Measurements from ENCODE around the gene TMEM106A. TPM values are rescaled to one million over a fixed set of nuclear protein-coding genes. Genes with fewer than 3 reads are reported as not detected.

The TMEM106A gene
- total and polyA plus RNA-seq, 2 of the 13 experiments (the other 11 are each of a cell fraction or from before 2014, with no cell fraction given) = 16.9 to 35.9 TPM

DNA sequence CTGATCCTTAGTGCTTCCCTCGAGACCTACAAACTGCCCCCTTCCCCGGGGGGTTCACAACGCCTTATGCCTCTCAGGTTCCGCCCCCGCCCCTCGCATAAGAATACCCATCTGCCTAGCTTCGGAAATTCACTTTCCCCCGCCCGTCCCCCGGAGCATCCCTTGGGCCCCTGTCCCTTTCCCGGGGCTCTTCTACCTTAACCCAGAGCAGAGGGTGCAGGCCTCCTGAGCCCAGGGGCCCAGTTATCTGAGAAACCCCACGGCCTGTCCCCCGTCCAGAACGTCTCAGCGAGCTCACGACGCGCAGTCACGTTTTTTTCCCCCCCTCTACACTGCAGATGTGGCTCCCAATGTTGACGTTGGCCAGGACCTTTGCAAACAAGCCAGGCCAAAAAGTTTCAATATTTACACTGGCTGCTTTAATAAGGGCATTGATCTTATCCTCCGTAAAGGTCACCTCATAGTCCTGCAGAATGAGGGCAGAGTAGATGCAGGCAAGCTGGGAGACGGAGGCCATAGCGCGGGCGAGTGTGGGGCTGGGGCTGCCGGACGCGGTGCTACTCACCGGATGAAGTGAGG lies 42.0 kb upstream of the TMEM106A start (continued):
- TF ChIP-seq DBP (CRISPR knock-in tag; IDR thresholded peaks at IDR 0.05; ENCODE audit: not compliant biosample characterization) (no peak), ZNF878 (CRISPR knock-in tag; IDR thresholded peaks at IDR 0.05) (peak; percentile 83; the same call in 1 of the 2 replicates), CERS6 (CRISPR knock-in tag; IDR thresholded peaks at IDR 0.05) (no peak), NR2F6 (IDR thresholded peaks at IDR 0.05) (peak; percentile 95), NR2F6 (CRISPR knock-in tag; IDR thresholded peaks at IDR 0.05) (peak; percentile 88), XRCC5 (optimal IDR thresholded peaks at IDR 0.05; ENCODE audit: low read length) (peak; percentile 47), PHF21A (CRISPR knock-in tag; IDR thresholded peaks at IDR 0.05) (peak; percentile 69; the same call in 1 of the 2 replicates), ZNF501 (CRISPR knock-in tag; IDR thresholded peaks at IDR 0.05) (no peak), ZNF510 (CRISPR knock-in tag; IDR thresholded peaks at IDR 0.05; ENCODE audit: low read depth) (0 out of 2 replicates have a peak, but pooled peaks have one; percentile 12), ZNF34 (CRISPR knock-in tag; IDR thresholded peaks at IDR 0.05; ENCODE audit: borderline replicate concordance) (no peak), NBN (conservative IDR thresholded peaks at IDR 0.05) (no peak)
- TF ChIP-seq, protein P1, sequence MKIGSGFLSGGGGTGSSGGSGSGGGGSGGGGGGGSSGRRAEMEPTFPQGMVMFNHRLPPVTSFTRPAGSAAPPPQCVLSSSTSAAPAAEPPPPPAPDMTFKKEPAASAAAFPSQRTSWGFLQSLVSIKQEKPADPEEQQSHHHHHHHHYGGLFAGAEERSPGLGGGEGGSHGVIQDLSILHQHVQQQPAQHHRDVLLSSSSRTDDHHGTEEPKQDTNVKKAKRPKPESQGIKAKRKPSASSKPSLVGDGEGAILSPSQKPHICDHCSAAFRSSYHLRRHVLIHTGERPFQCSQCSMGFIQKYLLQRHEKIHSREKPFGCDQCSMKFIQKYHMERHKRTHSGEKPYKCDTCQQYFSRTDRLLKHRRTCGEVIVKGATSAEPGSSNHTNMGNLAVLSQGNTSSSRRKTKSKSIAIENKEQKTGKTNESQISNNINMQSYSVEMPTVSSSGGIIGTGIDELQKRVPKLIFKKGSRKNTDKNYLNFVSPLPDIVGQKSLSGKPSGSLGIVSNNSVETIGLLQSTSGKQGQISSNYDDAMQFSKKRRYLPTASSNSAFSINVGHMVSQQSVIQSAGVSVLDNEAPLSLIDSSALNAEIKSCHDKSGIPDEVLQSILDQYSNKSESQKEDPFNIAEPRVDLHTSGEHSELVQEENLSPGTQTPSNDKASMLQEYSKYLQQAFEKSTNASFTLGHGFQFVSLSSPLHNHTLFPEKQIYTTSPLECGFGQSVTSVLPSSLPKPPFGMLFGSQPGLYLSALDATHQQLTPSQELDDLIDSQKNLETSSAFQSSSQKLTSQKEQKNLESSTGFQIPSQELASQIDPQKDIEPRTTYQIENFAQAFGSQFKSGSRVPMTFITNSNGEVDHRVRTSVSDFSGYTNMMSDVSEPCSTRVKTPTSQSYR (CRISPR knock-in tag; IDR thresholded peaks at IDR 0.05; ENCODE audit: borderline replicate concordance) = no peak
- TF ChIP-seq, protein P2, sequence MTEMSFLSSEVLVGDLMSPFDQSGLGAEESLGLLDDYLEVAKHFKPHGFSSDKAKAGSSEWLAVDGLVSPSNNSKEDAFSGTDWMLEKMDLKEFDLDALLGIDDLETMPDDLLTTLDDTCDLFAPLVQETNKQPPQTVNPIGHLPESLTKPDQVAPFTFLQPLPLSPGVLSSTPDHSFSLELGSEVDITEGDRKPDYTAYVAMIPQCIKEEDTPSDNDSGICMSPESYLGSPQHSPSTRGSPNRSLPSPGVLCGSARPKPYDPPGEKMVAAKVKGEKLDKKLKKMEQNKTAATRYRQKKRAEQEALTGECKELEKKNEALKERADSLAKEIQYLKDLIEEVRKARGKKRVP (CRISPR knock-in tag; IDR thresholded peaks at IDR 0.05) = no peak
- TF ChIP-seq, protein P3, sequence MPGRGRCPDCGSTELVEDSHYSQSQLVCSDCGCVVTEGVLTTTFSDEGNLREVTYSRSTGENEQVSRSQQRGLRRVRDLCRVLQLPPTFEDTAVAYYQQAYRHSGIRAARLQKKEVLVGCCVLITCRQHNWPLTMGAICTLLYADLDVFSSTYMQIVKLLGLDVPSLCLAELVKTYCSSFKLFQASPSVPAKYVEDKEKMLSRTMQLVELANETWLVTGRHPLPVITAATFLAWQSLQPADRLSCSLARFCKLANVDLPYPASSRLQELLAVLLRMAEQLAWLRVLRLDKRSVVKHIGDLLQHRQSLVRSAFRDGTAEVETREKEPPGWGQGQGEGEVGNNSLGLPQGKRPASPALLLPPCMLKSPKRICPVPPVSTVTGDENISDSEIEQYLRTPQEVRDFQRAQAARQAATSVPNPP (CRISPR knock-in tag; IDR thresholded peaks at IDR 0.05) = peak; percentile 63; the same call in 1 of the 2 replicates
- TF ChIP-seq, protein P4, sequence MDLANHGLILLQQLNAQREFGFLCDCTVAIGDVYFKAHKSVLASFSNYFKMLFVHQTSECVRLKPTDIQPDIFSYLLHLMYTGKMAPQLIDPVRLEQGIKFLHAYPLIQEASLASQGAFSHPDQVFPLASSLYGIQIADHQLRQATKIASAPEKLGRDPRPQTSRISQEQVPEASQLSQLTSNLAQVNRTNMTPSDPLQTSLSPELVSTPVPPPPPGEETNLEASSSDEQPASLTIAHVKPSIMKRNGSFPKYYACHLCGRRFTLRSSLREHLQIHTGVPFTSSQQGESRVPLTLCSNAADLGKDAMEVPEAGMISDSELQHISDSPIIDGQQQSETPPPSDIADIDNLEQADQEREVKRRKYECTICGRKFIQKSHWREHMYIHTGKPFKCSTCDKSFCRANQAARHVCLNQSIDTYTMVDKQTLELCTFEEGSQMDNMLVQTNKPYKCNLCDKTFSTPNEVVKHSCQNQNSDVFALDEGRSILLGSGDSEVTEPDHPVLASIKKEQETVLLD (CRISPR knock-in tag; IDR thresholded peaks at IDR 0.05; ENCODE audit: low read depth) = no peak
- TF ChIP-seq, protein P5, sequence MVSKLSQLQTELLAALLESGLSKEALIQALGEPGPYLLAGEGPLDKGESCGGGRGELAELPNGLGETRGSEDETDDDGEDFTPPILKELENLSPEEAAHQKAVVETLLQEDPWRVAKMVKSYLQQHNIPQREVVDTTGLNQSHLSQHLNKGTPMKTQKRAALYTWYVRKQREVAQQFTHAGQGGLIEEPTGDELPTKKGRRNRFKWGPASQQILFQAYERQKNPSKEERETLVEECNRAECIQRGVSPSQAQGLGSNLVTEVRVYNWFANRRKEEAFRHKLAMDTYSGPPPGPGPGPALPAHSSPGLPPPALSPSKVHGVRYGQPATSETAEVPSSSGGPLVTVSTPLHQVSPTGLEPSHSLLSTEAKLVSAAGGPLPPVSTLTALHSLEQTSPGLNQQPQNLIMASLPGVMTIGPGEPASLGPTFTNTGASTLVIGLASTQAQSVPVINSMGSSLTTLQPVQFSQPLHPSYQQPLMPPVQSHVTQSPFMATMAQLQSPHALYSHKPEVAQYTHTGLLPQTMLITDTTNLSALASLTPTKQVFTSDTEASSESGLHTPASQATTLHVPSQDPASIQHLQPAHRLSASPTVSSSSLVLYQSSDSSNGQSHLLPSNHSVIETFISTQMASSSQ (IDR thresholded peaks at IDR 0.05; ENCODE audit: low read depth) = no peak; the same call in 1 of the 2 replicates
- TF ChIP-seq, protein P5 (CRISPR knock-in tag; IDR thresholded peaks at IDR 0.05; ENCODE audit: borderline replicate concordance) = peak; percentile 80; the same call in 1 of the 2 replicates

Measured in HepG2 (cell line).